Measurements from ENCODE around the gene GABRR3.
"Not testable (repeated sequence)": the region's sequence is repeated elsewhere in the genome, so short reads cannot be mapped to it uniquely, and the experiment has no call there.

The GABRR3 gene

GRCh38 chr3:98021830-98022560, 13.1 kb downstream of the GABRR3 start:
- DNase-seq (ENCODE audit: low spot score), result no peak

DNA sequence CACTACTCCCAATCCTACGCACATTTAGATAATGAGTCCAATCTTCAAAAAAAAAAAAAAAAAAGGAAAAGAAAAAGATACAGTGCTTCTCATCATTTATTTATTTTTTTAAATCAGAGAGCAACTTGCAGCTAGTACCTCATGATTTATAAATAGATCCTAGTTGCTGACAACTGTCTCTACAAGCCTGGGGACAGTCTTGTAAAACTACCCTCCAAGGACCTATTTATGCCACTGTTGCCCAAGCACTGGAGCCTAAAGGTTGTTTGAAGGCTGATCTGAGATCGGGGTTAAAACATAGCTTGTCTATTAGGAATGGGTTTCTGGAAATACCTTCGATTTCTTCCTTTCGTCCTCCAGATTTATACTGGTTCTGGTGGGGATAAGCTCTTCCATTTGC, 14.7 kb downstream of the GABRR3 start:
- DNase-seq (ENCODE audit: low spot score), result no peak

DNA sequence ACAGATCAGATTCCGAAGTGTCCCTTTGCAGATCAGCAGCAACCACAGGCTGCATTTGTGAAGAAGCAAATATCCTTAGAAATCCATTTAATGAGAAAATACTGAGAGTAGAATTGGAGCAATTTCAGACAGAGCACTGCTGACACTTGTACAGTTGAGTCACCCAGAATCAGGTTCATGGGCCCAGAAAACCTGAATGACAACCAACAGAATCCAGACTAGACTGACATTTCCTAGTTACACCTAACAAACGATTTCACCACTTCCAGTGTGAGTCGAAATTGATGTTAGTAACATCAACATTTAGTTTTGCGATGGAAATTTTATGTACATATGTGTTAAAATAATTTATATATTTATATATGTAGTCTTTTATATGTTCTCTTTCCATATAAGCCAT, 16.8 kb downstream of the GABRR3 start:
- DNase-seq (ENCODE audit: low spot score), result no peak

- DNase-seq (ENCODE audit: low spot score), result no peak
These were observed 20.9 kb downstream of the GABRR3 start for GRCh38 chr3:98014268-98014585.

- DNase-seq (ENCODE audit: low spot score), result no peak
These were observed 21.5 kb downstream of the GABRR3 start for GRCh38 chr3:98013411-98014267.

GRCh38 chr3:98012979-98013378, 22.1 kb downstream of the GABRR3 start:
- no peak for DNase-seq (ENCODE audit: low spot score)

DNA sequence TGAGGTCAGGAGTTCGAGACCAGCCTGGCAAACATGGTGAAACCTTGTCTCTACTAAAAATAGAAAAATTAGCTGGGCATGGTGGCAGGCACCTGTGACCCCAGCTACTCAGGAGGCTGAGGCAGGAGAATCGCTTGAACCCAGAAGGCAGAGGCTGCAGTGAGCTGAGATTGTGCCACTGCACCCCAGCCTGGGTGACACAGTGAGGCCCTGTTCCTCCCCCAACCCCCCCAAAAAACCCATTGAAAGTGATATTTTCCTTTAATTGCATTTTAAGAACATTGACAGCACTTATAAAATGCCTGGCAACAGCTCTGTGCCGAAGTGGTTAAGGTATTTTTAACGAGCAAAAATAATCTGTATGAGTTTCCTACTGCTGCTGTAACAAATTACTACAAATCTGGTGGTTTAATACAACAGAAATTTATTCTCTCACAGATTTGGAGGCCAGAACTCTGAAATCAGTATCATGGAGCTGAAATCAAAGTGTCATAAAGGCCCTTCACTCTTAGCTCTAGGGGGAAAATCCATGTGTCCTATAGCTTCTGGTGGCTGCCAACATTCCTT, 24.1 kb downstream of the GABRR3 start:
- not testable (repeated sequence) for DNase-seq (ENCODE audit: low spot score)

DNA sequence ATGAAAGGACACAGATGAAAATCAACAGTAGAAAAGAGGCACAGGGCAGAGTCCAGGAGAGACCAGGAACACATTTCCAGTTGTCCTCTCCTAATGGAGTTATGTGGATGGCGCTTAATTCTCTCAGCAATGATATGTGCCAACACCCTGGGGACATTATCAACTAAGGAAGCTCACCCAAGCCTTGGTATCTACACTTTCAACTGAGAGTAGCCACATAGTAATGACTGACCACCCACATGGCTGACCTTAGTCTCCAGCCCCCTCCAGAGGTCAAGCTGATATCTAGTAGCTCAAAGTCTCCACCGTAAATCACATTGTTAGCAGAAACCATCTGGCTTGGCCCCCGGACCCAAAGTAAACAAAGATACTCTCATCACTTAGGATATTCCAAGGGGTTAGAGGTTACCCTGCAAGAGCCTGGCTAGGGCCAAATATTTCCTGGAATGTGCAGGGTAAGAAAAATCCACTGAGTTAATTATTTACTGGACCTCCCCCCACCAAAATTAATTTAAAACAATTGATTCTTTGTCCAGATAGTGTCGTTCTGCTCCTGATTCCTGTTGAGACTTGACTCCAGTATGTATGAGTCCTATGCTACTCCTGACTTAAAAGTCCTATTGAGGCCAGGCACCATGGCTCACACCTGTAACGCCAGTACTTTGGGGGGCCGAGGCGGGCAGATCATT, 24.8 kb downstream of the GABRR3 start:
- no peak for DNase-seq (ENCODE audit: low spot score)

DNA sequence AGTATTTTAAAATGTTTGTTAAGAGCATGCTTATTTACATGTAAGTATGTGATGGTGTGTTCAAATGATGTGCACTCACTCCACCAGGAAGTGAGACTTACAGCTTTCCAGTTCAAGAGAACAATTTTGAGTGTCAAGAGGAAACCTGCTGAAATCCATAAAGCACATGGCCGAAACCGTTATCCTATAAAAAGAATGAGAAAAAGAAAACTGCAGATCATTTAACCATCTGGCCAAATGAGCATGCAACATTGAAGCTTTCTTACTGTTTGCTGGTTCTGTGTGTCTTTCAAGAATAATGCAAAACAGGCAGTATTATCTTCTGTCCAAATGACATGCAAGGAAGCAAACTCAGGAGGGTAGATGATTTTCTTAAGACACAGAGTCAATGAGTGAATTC, 26.3 kb downstream of the GABRR3 start:
- no peak for DNase-seq (ENCODE audit: low spot score)

- no peak for DNase-seq (ENCODE audit: low spot score)
These were observed 29.7 kb downstream of the GABRR3 start for GRCh38 chr3:98005438-98005837.

GRCh38 chr3:98004721-98005120, 30.4 kb downstream of the GABRR3 start:
- DNase-seq (ENCODE audit: low spot score), result no peak

DNA sequence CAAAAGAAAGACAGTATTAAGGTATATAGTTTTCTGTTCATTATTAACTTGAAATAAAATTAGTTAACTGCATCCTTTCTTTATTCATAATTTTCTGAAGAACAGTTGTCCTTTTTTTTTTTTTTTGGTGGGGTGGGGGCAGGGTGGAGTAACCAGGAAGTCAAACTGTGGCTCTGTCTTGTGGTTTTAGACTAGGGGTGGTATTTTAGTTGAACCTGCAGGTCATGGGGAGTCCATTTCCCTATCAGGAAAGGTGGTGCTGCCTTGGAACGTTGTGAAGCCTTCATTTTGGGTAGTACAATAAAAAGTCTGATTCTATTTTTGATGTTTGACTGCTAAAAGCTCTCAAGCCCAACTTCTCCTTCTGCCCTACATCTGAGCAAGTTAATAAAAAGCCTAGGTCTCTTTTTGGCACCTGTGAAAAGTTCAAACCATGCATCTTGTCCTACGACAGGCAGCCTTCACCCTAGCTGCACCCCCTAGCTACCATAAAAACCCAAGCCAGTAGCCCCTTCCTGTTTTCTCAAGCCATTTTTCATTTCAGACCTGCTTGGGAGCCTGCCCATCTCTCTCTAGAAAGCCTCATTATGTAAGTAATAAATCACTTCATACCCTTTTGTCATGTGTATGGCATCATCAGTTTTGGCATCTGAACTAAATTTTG, 31.7 kb downstream of the GABRR3 start:
- DNase-seq (ENCODE audit: low spot score), result no peak

DNA sequence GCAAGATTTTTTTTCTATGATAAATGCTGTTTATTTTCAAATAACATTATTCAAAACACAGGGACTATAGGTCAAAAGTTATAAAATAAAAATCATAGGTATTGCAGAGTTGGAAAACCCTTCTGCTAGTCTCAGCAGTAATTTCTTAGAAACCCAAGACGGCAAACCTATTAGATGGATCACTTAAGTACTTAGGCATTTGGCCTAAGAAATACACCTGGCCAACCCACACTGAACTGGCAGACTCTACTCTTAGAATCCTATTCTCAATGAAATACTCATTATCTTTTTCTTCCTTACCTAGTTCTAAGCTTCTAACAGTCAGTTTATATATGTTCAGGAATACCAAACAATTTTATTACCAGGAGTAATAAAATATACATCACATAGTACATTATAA, 32.4 kb downstream of the GABRR3 start:
- DNase-seq (ENCODE audit: low spot score), result no peak

DNA sequence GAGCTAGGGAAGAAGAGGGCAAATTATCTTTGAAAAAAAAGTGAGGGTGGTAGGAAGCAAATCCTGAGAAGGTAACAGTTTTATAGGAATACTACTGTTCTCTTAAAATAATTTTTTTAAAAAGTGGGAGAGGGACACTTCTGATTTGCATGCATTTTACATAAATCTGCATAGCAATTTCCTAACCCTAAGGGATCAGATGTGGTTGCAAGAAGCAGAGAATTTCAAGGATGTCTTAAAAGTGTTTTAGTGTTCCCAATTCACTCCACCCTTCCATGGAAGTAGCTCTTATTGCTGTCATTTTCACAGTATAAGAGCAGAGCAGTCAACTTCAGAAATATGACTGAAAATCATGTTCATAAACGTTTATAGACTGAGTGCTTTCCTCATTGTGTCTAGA, 35.1 kb downstream of the GABRR3 start:
- DNase-seq (ENCODE audit: low spot score), result no peak

- DNase-seq (ENCODE audit: low spot score), result no peak
These were observed 36.0 kb downstream of the GABRR3 start for GRCh38 chr3:97999103-97999502.

- DNase-seq (ENCODE audit: low spot score), result no peak
These were observed 38.1 kb downstream of the GABRR3 start for GRCh38 chr3:97996988-97997387.

DNA sequence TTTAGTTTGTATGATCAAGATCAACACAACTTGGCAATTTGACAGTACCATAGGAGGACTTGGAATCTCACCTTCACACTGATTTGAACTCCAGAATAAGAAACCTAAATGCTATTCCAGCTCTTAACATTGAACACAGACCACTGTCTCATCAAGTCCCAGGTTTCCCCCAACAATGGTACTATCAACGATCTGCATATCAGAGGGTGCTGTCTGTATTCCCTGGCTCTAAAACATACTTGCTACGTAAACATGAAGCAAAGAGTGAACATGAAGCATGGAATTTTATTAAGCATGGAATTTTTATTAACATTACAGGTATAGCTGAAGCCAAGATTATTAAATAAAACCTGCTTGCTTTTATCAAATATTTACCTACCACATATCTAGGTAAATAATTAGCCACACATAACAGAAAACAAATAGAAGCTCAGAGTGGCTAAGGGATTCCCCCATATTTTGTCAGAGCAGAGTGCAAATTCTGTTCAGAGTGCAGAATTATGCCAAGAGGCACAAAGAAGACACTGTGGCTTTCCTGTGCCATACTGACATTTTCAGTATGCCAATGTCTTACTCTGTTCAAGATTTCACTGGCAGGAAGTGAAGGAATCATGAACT, 40.7 kb downstream of the GABRR3 start:
- DNase-seq (ENCODE audit: low spot score), result no peak

DNA sequence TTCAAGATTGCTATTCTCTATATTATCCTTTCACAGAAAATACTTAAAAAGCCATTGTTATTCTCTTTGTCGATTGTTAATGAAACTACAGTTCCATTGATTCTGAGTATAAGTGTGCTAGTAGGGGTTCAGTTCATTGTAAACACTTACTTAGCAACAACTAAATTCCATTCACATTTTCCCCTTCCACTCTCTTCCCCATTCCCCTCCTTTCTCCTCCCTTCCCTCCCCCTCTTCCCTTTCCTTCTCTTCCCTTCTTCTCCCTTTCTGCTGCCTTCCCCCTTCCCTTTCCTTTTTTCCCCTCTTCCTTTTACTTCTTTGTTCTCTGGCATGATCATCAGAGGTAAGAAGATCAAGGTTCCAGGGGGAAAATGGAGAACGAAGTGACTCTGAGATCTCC, 41.6 kb downstream of the GABRR3 start:
- no peak for DNase-seq (ENCODE audit: low spot score)

DNA sequence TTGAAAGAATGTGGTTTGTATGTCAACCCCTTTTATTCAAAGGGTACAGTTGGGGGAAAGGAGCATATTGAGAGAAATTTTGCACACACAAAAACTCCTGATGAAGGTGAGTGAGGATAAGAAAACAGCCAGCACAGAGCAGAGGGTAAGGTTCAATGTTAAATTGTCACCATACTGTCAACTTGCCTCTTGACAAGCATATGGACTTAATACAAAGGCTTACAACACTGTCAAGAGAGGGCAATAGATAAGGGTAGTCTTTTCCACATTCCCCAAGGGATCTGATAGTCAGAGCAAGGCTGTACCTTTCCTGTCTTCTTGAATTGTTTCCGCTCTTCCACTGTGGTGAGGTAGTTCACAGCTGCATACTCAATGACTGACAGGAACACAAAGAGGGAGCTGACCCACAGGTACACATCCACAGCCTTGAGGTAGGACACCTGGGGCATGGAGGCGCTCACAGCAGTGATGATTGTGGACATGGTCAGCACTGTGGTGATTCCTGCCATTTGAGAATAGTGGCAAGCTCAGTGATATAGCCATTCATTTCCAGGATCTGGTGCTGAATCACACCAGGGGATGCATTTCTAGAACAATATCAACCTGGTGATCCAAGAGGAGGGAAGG, 42.5 kb downstream of the GABRR3 start:
- DNase-seq (ENCODE audit: low spot score), result no peak

DNA sequence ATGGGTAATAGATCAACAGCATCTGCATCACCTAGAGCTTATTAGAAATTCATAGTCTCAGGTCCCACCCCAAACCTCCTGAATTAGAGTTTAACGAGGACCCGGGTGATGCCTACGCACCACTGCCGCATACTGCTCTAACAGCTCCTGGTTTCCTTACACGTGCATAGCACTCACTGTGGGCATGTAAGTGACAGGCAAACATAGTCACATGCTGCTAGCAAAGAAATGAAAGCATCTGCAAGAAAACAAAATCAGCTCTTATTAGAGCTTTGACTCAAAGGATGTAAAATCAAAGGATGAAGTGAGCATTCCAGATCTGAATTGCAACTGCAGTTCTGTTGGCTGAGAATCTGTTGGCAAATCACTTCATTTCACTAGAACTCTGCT, 43.8 kb downstream of the GABRR3 start:
- no peak for DNase-seq (ENCODE audit: low spot score)

DNA sequence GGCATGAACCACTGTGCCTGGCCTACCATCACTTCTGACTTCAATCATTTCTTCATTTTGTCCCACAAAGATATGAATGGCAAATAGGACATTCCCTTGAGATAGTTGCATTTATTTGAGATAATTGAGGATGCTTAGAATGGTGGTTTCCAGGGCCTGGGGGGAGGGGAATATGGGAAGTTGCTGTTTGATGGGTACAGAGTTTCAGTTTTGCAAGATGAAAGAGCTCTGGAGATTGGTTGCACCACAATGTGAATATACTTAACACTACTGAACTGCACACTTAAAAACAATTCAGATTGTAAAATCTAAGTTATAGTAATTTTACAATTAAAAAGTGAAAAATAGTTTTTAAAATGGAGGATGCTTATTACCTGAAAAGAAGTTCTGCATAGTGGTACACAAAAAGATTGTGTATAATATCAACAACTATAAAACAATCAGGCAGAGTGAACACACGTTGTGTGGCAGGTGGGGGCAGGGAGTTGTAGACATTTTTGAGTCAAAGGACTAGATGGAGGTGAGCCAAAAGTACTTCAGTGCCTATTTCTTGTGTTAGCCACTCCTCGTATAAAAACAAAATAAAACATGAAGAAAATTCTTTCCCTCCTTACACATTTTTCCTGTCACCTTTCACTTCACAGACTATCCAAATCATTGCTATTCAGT, 44.4 kb downstream of the GABRR3 start:
- DNase-seq (ENCODE audit: low spot score), result no peak

All from AG20443 (cell line).